ENCODE data around the gene GNAQ. TPM values are rescaled to one million over a fixed set of nuclear protein-coding genes. Genes with fewer than 3 reads are reported as not detected.
A peak's percentile ranks its signal among the peaks of the same experiment; 100 is the strongest.

Gene GNAQ
- total RNA-seq, 1 experiment from 2014 or later = 38.2 TPM

GRCh38 chr9:77710965-77711648 is 320.5 kb downstream of the GNAQ start:
- H3K27ac Mint-ChIP-seq (ENCODE audit: low read depth, unreplicated experiment) = peak overlapping the region; percentile 35
- POLR2A ChIA-PET = no interaction called here
- peaks cover 7% of the 10 kb centered on the region for H3K9me3 Mint-ChIP-seq (ENCODE audit: unreplicated experiment)
- H3K36me3 Mint-ChIP-seq (ENCODE audit: insufficient read depth, unreplicated experiment) = peaks cover 13% of the 10 kb centered on the region
- no TSS peak for BruUV-seq (replicated peaks)
- H3K4me1 Mint-ChIP-seq (ENCODE audit: insufficient read depth, unreplicated experiment) = peaks cover 41% of the 10 kb centered on the region
- no peak for DNase-seq (ENCODE audit: unreplicated experiment)
- H3K27me3 Mint-ChIP-seq (ENCODE audit: insufficient read depth, unreplicated experiment) = no peaks in the 10 kb centered on the region
- no peak overlapping the region for H3K4me3 Mint-ChIP-seq (ENCODE audit: unreplicated experiment)
- intact Hi-C loops (cut with micrococcal nuclease) = no loop called here
- CTCF ChIA-PET = no interaction called here
- no peak for TF ChIP-seq CTCF (IDR thresholded peaks at IDR 0.05; ENCODE audit: unreplicated experiment)

- peaks cover 41% of the 10 kb centered on the region for H3K4me1 Mint-ChIP-seq (ENCODE audit: insufficient read depth, unreplicated experiment)
- TF ChIP-seq CTCF (IDR thresholded peaks at IDR 0.05; ENCODE audit: unreplicated experiment) = no peak
- H3K9me3 Mint-ChIP-seq (ENCODE audit: unreplicated experiment) = peaks cover 7% of the 10 kb centered on the region
- no TSS peak for BruUV-seq (replicated peaks)
- intact Hi-C loops (cut with micrococcal nuclease) = no loop called here
- POLR2A ChIA-PET = no interaction called here
- H3K36me3 Mint-ChIP-seq (ENCODE audit: insufficient read depth, unreplicated experiment) = peaks cover 13% of the 10 kb centered on the region
- no peak overlapping the region for H3K4me3 Mint-ChIP-seq (ENCODE audit: unreplicated experiment)
- H3K27ac Mint-ChIP-seq (ENCODE audit: low read depth, unreplicated experiment) = peak overlapping the region; percentile 60
- CTCF ChIA-PET = no interaction called here
- no peaks in the 10 kb centered on the region for H3K27me3 Mint-ChIP-seq (ENCODE audit: insufficient read depth, unreplicated experiment)
- peak; percentile 27 for DNase-seq (ENCODE audit: unreplicated experiment)
Observed at GRCh38 chr9:77710316-77710715, 321.3 kb downstream of the GNAQ start.

GRCh38 chr9:77708064-77708815 is 323.4 kb downstream of the GNAQ start:
- CTCF ChIA-PET = interaction anchor here (0.6 to 1.4 kb wide), 4 partner anchors 44 to 403 kb away, joined by 3 to 5 read pairs (median 4); no protein-coding TSS in a partner anchor
- no peak for DNase-seq (ENCODE audit: unreplicated experiment)
- intact Hi-C loops (cut with micrococcal nuclease) = no loop called here
- Mint-ChIP-seq H3K27me3 (ENCODE audit: insufficient read depth, unreplicated experiment) (no peaks in the 10 kb centered on the region), H3K9me3 (ENCODE audit: unreplicated experiment) (peaks cover 7% of the 10 kb centered on the region), H3K4me3 (ENCODE audit: unreplicated experiment) (no peak overlapping the region), H3K36me3 (ENCODE audit: insufficient read depth, unreplicated experiment) (peaks cover 6% of the 10 kb centered on the region), H3K4me1 (ENCODE audit: insufficient read depth, unreplicated experiment) (peaks cover 35% of the 10 kb centered on the region), H3K27ac (ENCODE audit: low read depth, unreplicated experiment) (peak overlapping the region; percentile 60)
- TF ChIP-seq CTCF (IDR thresholded peaks at IDR 0.05; ENCODE audit: unreplicated experiment) = no peak
- TSS peak; percentile 90 for BruUV-seq (replicated peaks)
- POLR2A ChIA-PET = interaction anchor here (0.6 to 1.2 kb wide), 5 partner anchors 9 to 366 kb away, joined by 3 to 4 read pairs (median 3); no protein-coding TSS in a partner anchor

GRCh38 chr9:77707383-77708063 is 324.1 kb downstream of the GNAQ start:
- intact Hi-C loops (cut with micrococcal nuclease) = no loop called here
- H3K4me3 Mint-ChIP-seq (ENCODE audit: unreplicated experiment) = no peak overlapping the region
- H3K27ac Mint-ChIP-seq (ENCODE audit: low read depth, unreplicated experiment) = peak overlapping the region; percentile 60

More at GRCh38 chr9:77707383-77708063, 324.1 kb downstream of the GNAQ start:
- Mint-ChIP-seq H3K9me3 (ENCODE audit: unreplicated experiment) (peaks cover 7% of the 10 kb centered on the region), H3K36me3 (ENCODE audit: insufficient read depth, unreplicated experiment) (no peaks in the 10 kb centered on the region), H3K27me3 (ENCODE audit: insufficient read depth, unreplicated experiment) (no peaks in the 10 kb centered on the region), H3K4me1 (ENCODE audit: insufficient read depth, unreplicated experiment) (peaks cover 28% of the 10 kb centered on the region)
- ChIA-PET POLR2A (interaction anchor here (0.6 to 1.2 kb wide), 6 partner anchors 10 to 366 kb away, joined by 3 to 4 read pairs (median 3); no protein-coding TSS in a partner anchor), CTCF (interaction anchor here (0.9 to 1.4 kb wide), 2 partner anchors 250 to 402 kb away, joined by 3 to 5 read pairs; no protein-coding TSS in a partner anchor)
- BruUV-seq (replicated peaks) = no TSS peak
- no peak for TF ChIP-seq CTCF (IDR thresholded peaks at IDR 0.05; ENCODE audit: unreplicated experiment)
- peak; percentile 96 for DNase-seq (ENCODE audit: unreplicated experiment)

All from MCF 10A (cell line).